GM19397 (cell line): ENCODE data around the gene TRIM63.
"Not testable (repeated sequence)": the region's sequence is repeated elsewhere in the genome, so short reads cannot be mapped to it uniquely, and the experiment has no call there.

Experiments used
- ATAC-seq: cut with Tn5 transposase; IDR thresholded peaks from one replicate; pipeline ENCODE4 v1.9.1; 2021; ENCODE audit warnings: mild to moderate bottlenecking, moderate library complexity; ENCODE audit not compliant: unreplicated experiment

The TRIM63 gene

DNA sequence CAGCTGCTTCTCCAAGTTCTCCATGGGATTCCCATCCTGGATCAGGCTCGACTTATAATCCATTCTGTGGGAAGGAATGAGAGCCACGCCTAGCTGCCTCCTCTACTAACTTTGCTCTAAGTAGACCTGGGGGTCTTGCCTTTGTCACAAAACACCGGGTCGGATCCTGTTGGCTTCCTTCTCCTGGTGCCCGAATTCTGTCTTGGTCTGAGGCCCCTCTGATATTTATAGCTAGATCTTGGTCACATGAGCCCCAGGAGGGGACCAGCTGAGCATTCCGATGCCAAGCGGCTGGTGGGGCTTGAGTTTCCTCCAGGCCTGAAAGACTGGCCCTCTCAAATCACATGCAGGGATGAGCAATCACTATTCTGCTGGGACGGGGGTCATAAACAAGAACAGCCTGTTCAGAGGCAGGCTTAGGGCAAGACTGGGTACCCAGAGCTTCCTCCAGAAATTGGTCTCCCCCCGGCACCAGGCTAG, at the start of gene TRIM63:
TSS of gene TRIM63 (minus strand) at position 199 of the 480 bp plus-strand sequence. CDS start at position 63, 136 bp downstream.
- no peak for ATAC-seq

DNA sequence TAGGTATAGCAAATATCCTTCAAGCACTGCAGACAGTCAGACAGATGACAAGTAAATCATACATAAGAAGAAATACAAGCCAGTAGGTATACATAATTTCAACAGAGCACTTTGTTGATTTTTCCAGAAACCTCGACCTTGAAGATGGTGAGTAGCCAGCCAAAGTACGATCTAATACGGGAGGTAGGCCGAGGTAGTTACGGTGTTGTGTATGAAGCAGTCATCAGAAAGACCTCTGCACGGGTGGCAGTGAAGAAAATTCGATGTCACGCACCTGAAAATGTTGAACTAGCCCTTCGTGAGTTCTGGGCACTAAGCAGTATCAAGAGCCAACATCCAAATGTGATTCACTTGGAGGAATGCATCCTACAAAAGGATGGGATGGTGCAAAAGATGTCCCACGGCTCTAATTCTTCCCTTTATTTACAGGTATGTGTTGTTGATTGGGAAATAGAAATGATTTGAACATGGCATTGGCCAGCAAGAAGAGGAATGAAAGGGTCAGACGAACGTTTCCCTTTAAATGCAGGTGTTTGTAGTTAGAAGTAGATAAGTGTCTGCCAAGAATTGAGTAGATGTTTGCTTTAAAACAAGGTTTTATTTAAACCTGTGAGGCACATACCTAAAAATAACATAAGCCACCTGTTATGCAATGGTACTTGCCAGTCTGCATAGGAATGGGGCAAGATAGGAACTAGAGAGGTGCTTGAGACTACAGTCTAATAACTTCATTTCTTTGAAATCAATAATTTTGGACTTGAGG, 46.9 kb upstream of the TRIM63 start:
- ATAC-seq: no peak

DNA sequence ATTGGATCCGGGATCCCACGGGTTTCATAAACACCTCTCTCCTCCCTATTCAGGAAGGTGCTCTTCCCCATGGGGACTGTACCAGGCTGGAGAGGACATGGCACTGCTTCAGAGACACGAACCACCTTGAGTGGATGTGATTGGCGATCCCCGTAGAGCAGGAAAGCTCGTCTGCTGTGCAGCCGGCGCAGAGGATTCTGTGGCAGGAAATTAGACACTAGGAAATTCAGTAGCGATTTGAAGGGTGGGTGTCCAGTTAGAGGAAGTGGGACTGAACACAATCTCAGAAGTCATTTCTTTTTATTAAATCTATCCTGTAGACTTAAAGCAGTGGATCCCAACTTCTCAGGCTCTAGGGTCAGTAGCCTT, 45.0 kb upstream of the TRIM63 start:
- ATAC-seq: no peak

DNA sequence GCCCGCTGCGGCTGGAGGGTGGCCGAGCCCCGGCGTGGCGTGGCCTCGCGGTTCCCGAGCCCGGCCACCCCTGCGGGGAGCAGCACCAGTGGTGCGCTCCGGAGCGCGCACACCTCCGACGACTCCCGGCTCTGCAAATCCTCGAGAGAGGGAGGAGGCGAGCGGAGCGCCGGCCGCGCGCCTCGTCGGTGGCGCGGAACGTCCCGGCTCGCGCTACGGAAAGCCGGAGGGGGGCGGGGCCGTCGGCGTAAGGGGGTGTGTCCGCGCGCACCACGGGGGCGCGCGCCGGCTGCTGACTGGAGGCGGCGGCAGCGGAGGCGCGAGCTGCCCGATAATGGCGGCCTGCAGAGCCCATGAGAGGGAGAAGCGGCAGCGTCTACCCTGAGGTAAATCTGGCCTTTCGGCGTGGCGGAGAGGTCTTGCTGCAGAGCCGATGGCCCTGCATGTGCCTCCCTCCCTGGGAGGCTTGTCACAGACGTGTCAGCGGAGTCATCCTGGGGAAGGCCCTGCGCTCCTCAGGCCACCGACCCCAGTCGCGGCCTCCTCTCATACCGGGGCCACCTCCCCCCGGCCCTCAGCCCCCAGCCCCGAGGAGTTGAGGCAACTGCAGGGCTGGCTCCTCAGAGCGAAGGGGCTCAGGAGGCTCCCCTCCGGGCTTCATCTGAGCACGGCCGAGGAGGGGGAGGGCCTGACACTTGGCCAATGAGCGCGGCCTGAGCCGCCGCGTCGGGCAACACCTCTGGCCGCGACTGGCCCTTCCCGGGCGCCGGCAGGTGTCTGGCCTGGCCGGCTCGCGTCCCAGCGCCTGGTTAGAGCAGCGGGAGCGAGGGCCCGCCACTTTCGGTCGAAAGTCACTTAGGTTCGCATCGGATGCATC, 44.3 kb upstream of the TRIM63 start, which contains the start of gene PDIK1L:
TSS of gene PDIK1L (plus strand) at position 295 of the 877 bp plus-strand sequence. CDS start 2,485 bp downstream, outside the sequence.
- ATAC-seq: peak; percentile 71

DNA sequence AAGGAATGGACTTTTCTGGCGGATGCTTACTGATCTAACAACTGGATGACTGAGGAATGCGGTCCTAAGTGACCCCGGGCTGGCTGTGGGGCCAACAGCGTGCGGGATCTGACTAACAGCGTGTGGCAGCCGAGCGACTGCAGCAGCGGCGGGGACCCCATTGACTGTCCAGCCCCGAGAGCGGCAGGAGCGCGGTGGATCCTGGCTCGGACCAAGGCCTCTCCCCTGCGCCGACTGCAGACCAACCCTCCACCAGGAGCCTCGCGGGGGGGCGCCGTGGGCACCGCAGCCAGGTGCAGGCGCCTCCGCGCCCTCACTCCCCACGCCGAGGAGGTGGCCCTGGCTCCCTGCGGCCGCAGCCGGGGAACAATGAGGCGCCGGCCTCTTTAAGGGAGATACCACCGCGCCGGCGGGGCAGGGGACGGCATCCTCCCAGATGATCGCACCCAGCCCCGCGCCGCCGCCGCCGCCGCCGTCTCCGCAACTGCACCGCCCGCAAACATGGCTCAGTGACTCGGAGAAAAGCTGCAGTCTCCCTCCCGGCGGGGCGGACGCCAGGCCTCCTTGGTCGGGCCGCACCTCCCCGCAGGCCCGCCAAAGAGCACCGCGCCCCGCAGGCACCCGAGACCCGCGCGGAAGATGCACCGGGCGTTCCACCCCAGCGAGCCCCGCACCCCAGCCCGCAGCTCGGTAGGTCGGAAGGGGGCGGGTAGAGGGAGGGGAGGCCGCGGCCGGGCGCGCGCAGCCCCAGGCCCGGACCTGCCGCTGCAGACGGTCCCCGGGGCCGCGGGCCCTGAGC, 43.5 kb upstream of the TRIM63 start:
- ATAC-seq: peak; percentile 49

DNA sequence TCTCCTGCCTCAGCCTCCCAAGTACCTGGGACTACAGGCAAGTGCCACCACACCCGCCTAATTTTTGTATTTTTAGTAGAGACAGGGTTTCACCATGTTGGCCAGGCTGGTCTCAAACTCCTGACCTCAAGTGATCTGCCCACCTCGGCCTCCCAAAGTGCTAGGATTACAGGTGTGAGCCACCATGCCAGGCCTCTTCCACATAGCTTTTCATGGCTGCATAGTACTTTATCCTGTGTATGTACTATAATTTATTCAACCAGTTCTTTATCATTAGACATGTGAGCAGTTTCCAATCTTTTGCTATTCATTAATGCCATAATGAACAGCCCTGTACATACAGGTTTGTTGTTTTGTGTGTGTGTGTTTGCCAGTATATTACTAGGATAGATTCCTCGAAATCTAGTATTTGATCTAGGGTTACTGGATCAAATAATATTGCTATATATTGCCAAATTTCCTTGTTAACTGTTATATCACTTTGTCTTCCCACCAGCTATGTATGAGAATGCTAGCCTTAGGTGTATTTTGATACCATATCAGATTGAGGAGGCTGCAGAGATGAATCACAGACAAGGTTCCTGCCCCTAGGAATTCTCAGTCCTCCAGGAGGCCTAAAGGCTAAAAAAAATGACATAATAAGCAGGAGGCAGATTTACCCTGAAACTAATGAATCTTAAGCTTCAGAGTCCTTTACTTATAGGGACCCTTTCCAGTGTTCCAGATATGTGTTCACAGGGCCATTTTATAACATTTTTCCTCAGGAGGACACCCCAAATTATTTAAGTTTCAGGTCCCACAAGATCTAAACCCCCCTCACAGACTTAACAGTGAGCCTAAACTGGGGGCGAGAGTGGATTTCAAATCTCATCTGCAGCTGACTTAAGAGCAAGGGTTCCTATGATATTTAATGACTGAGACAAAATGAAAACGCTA, 42.1 kb upstream of the TRIM63 start:
- no peak for ATAC-seq

DNA sequence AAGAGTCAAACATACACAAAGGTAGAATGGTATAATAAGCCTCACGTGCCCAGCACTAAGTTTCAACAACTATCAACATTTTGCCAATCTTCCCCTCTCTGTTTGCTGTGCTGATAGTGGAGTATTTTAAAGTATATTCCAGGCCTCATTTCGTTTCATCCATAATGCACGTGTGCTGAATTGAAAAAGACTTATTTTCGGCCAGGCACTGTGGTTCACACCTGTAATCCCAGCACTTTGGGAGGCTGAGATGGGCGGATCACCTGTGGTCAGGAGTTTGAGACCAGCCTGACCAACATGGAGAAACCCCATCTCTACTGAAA, 37.8 kb upstream of the TRIM63 start:
- not testable (repeated sequence) for ATAC-seq

DNA sequence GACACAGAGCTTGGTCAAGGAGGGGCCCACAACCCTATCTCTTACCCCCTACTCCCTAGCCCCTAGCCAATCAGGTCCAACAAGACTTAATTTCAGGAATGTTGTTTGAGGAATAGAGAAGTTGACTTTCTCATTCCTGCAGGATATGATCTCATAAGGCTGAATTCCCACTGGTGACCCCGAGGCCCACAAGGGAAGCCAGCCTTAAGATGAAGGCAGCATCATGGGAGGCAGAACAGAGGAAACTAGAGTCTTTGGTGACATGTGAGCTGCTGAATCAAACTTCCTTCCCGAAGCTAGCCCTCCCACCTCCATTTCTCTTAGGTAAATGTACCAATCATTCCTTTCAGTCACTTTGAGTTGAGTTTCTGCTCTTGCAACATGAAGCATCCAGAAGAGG, 35.1 kb upstream of the TRIM63 start:
- no peak for ATAC-seq

DNA sequence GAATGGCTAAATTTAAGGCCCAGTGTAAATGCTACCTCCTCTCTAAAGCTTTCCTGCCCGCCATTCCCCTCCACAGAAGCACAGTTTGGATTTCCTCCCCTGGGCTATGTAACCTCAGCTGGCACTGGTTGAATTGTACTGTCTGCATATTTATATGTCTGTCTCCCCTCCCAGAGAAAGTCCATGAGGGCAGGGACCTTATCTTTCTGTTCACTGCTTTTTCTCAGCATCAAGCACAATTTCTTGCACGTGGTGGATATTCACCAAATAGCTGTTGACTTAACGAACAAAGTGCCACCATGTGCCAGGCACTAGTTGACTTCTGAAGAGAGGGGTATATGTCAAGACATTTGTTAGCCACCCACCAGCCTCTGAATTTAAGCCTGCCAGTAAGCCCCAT, 34.7 kb upstream of the TRIM63 start:
- no peak for ATAC-seq

DNA sequence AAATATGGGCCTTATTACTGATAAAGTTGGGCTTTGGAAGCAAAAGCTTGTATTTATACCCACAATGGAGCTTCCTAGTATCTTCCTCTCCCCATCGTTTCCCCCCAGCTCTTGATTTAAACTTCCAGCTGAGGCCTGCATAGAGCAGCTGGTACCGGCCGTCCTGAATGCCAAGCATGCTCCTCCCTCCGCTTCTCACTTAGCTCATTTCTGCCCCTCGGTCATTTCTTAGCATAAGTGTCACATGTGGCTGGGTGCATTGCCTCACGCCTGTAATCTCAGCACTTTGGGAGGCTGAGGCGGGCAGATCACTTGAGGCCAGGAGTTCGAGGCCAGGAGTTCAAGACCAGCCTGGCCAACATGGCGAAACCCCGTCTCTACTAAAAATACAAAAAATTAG, 32.8 kb upstream of the TRIM63 start:
- not testable (repeated sequence) for ATAC-seq

DNA sequence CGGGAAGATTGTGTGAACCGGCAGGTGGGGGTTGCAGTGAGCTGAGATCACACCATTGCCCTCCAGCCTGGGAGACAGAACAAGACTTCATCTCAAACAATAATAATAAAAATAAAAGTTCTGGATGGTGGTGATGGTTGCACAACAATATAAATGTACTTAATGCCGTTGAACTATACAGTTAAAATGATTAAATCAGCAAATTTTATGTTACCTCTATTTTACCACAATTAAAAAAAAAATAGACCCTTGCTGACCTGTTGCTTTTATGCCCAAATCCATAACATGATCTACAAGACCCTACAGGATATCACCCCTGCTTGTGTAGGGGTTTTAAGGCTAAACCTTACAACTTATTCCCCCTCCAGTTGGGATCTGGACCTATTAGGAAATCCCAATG, 32.4 kb upstream of the TRIM63 start:
- ATAC-seq: no peak

DNA sequence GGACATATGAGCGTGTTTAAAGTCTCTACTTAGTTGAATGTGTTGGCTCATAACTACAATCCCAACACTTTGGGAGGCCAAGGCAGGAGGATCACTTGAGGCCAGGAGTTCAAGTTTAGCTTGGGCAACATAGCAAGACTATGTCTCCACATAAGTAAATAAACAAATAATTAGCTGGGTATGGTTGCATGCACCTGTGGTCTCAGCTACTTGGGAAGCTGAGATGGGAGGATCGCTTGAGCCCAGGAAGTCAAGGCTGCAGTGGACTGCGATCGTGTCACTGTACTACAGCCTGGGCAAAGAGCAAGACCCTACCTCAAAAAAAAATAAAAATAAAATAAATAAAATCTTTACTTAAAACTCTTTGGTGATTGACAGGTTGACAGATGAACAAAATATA, 31.2 kb upstream of the TRIM63 start:
- no peak for ATAC-seq

DNA sequence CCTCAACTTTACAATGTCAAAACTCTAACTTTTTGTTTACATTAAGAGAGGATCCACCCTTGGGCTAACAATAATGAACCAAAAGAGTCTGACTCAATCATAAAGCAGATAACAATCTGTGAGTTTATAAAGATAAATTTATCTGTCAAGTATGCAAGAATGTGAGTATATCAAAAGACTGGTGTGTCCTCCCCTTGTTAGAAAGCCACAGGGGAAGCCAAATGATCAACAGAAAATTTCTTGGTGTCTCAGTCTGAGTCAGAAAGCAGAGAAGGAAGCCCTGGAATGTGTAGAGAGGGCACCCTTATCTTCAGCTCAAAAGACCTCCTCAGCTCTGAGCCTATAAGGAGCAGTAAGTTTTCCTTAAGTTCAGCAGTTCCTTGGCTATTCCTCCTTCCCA, 30.3 kb upstream of the TRIM63 start:
- ATAC-seq: no peak

DNA sequence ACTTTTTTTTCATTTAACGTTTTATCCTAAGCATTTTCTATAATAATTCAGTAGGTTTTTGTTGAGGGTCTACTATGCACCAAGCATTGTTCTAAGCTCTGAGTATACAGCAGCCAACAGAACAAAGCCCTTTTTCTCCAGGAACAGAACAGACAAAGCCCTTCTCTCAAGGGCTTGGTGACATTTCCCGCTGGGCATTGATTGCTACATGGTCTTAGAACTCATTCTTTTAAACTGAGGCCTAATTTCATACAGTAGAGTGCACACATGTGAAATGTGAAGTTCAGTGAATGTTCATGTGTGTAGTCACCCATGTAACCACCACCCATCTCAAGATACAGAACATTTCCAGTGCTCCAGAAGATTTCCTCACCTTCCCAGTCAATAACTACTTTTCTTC, 29.0 kb upstream of the TRIM63 start:
- ATAC-seq: no peak

DNA sequence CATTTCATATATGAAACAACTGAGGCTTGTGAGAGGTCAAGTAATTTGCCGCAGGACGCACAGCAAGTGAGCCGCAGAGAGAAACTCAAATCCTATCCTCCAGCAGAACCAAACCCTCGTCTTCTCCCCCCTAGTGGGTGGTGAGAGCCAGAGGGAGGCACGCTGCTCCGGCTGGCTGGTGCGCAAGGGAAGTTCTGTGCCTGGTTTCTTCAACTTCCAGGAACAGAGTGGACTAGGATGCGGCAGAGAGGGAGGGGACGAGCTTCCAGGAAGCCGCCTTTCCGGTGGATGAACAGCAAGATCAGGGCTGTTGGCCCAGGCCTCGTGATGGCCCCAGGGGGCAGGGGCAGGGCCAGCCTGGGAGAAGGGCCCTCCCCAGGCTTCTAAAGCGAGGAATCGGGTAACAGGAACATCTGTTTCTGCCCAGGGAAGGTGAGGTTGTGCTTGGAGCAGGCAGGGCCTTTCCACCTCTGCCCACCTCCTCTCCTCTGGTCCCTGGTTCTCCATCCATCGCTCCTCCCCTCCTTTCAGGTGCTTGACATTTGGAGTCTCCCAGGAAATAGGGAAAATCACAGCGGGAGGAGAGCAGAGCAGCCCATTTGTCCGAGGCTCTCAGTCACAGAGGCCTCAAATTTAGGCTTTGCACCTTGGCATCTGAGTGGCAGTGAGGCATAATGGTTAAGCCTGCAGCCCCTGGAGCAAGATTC, 27.4 kb upstream of the TRIM63 start:
- no peak for ATAC-seq

DNA sequence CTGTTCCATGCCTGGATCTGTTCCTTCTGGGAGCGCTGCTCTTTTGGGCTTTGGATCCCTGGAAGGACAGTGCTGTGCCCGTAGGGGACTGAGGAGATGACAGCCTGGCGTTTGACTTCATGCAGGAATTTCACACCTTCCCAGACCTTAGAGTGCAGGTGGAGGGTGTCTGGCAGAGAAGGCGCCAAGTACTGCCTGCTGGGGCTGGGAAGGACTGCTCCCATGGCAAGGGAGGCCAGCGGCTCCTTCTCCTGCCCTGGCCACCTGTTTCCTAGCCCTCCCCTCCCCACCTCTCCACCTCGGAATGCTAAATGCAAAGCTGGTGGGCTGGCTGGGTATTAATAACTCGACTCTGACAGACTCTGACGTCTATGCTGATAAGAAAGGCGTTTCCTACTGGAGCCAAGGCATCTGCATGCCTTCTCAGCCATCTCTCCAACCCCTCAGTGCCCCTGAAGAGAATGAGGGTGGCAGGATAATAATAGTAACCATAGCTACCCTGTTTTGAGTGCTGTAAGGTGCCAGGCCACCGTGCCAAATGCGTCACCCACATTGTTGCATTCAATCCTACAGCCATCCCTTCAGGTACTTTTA, 26.7 kb upstream of the TRIM63 start:
- no peak for ATAC-seq

DNA sequence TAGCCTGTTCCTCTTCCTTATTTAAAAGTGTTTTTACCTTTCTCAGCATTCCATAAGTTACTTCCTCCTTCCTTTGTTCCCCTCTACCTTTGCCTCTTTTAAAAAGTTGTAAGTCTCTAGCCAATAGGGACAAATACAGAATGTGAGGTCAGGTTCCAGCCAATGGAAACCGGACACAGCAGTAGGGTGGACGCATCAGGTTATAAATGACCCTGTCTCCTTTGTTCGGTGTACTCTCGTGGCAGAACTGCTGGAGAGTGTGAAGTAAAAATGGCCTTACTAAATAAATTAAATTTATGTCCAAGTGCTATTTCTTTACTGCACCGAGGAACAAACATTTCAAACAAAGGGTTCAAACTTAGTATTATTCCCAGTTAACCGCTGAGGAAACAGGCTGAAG, 26.1 kb upstream of the TRIM63 start:
- ATAC-seq: not testable (repeated sequence)

DNA sequence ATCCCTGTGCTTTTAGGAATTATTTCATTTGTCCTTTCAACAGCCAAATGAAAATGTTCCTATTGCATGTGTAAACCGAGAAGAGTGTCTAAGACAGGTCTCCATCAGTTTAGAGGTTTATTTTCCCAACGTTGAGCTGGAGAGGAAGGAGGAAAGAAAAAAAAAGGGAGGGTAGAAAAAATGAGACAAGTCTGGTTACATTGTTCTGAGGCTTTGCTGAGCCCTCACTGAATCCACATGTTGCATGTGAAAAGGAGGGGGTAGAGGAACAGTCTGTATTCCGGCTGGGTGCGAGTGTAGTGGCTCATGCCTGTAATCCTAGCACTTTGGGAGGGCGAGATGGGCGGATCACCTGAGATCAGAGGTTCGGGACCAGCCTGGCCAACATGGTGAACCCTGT, 25.0 kb upstream of the TRIM63 start:
- ATAC-seq: no peak

DNA sequence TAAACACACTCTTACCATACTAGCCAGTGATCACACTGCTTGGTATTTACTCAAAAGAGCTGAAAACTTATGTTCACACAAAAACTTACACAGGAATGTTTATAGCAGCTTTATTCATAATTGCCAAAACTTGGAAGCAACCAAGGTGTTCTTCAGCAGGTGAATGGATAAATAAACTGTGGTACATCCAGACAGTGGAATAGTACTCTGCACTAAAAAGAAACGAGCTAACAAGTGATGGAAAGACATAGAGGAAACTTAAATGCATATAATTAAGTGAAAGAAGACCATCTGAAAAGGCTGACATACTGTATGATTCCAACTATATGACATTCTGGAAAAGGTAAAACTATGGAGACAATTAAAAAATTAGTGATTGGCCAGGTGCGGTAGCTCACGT, 23.5 kb upstream of the TRIM63 start:
- no peak for ATAC-seq
